K562 (cell line): Measurements from ENCODE around the gene ADAM15. TPM values are rescaled to one million over a fixed set of nuclear protein-coding genes. Genes with fewer than 3 reads are reported as not detected.

ENCODE experiments used
- ATAC-seq: fragments of 200-7000 bp; cut with Tn5 transposase; 3 replicates; pipeline ENCODE4 v1.9.1; 2020; ENCODE audit warnings: moderate library complexity
- BruUV-seq: library from RNA; stranded (reverse); fragments of 400-500 nt; replicated peaks from 2 replicates; lab custom pipeline; 2021; lab: Mats Ljungman, UMichigan
- CTCF ChIA-PET: fragments of 300-600 bp; formaldehyde crosslinking; extraction: SDS; loops from one replicate; lab custom pipeline; 2021; ENCODE audit warnings: low intra/inter-chr PET ratio; lab: Yijun Ruan, JAX
- POLR2A ChIA-PET: fragments of 300-600, 350-650 bp; sonication (Branson Sonifier 250); formaldehyde crosslinking; extraction: SDS; loops from one replicate; lab custom pipeline; 2021; ENCODE audit warnings: antibody characterized with exemption, inconsistent platforms; lab: Yijun Ruan, JAX
- DNase-seq, 4 experiments: peaks; one replicate each; pipeline versions ENCODE4 v3.0.0 to v3.0.0-alpha.2; 2011 to 2018; ENCODE audit warnings: low spot score in 3 of 4, mixed read lengths in 3 of 4; ENCODE audit errors: extremely low read depth in 1 of 4
- FAIRE-seq: peaks from 2 replicates; lab custom pipeline; 2011; peaks lifted over from hg19 to GRCh38; lab: Jason Lieb, UNC
- H2AFZ ChIP-seq: 2 replicates; pipeline ENCODE4 v1.6.0; 2011; ENCODE audit warnings: low read depth, low read length, control low read depth, inconsistent platforms
- H3K27ac ChIP-seq: fragments of 200-600 bp; 3 replicates; pipeline ENCODE4 v1.8.0; 2011; ENCODE audit warnings: low read depth, mild to moderate bottlenecking, control low read depth, inconsistent platforms, low read length, moderate library complexity, mixed read lengths; ENCODE audit errors: extremely low read depth
- H3K27me3 ChIP-seq, 2 experiments: fragments of 300-600 bp in 1 of 2; 2 replicates in 1 of 2; 3 replicates in 1 of 2; pipeline versions ENCODE4 v1.6.0 to v1.8.0; 2011; ENCODE audit warnings: inconsistent platforms in 2 of 2, low read length in 2 of 2, mild to moderate bottlenecking in 1 of 2, mixed read lengths in 1 of 2, moderate library complexity in 1 of 2; ENCODE audit not compliant: control insufficient read depth in 2 of 2, insufficient read depth in 2 of 2
- H3K36me3 ChIP-seq: fragments of 300-600 bp; 3 replicates; pipeline ENCODE4 v1.8.0; 2011; ENCODE audit warnings: mild to moderate bottlenecking, low read length, inconsistent platforms; ENCODE audit not compliant: control insufficient read depth, insufficient read depth
- H3K4me1 ChIP-seq, 2 experiments: fragments of 200-600 bp in 1 of 2; replicated peaks in 1 of 2; 2 replicates in 1 of 2; 3 replicates in 1 of 2; pipeline versions ENCODE4 v1.5.1 to v1.8.0; 2011; ENCODE audit warnings: inconsistent platforms in 2 of 2, low read length in 2 of 2, mild to moderate bottlenecking in 1 of 2, mixed read lengths in 1 of 2, moderate library complexity in 1 of 2; ENCODE audit not compliant: control insufficient read depth in 2 of 2, insufficient read depth in 2 of 2
- H3K4me2 ChIP-seq: 2 replicates; pipeline ENCODE4 v1.6.1; 2011; ENCODE audit warnings: low read length, control low read depth, inconsistent platforms, mixed read lengths; ENCODE audit not compliant: insufficient read depth
- H3K4me3 ChIP-seq: fragments of 200-600 bp; sonication (generic), shearing (Covaris generic); 2 replicates; pipeline ENCODE4 v1.5.1; 2016; ENCODE audit warnings: control low read depth, inconsistent platforms
- H3K79me2 ChIP-seq: fragments of 200-600 bp; 3 replicates; pipeline ENCODE4 v1.8.0; 2011; ENCODE audit warnings: low read length, inconsistent platforms; ENCODE audit not compliant: control insufficient read depth, insufficient read depth
- H3K9ac ChIP-seq, 2 experiments: 2 replicates each; pipeline versions ENCODE4 v1.6.0 to v1.6.1; 2011; ENCODE audit warnings: low read depth in 2 of 2, low read length in 2 of 2, control low read depth in 1 of 2, inconsistent platforms in 1 of 2, mild to moderate bottlenecking in 1 of 2, mixed read lengths in 1 of 2; ENCODE audit not compliant: insufficient read depth in 1 of 2
- H3K9me1 ChIP-seq: one replicate; pipeline ENCODE4 v1.6.0; 2011; ENCODE audit warnings: inconsistent platforms, mild to moderate bottlenecking, low read length, moderate library complexity; ENCODE audit not compliant: control insufficient read depth, insufficient read depth
- H3K9me3 ChIP-seq: replicated peaks from 2 replicates; pipeline ENCODE4 v1.5.1; 2011; ENCODE audit warnings: low read depth, low read length, inconsistent platforms; ENCODE audit not compliant: control insufficient read depth, insufficient read depth
- H4K20me1 ChIP-seq: replicated peaks from 2 replicates; pipeline ENCODE4 v1.6.1; 2011; ENCODE audit warnings: low read length, inconsistent platforms, mixed read lengths; ENCODE audit not compliant: control insufficient read depth, insufficient read depth
- MTF1 ChIP-seq: fragments of 250-450 bp; sonication (Bioruptor Pico); IDR thresholded peaks from 2 replicates; pipeline ENCODE4 v1.9.0; 2021; ENCODE audit warnings: moderate library complexity, mild to moderate bottlenecking, inconsistent platforms, borderline replicate concordance
- USF1 ChIP-seq: sonication (generic); formaldehyde crosslinking; IDR thresholded peaks from 2 replicates; pipeline ENCODE4 v1.9.0; 2022; ENCODE audit warnings: mild to moderate bottlenecking, missing genetic modification reagents
- ZNF354B ChIP-seq: fragments of 250-450 bp; sonication (Bioruptor Pico); IDR thresholded peaks from 2 replicates; pipeline ENCODE4 v1.4.0; 2020
- ZNF512 ChIP-seq: IDR thresholded peaks from 2 replicates; pipeline ENCODE4 v1.6.1; 2016; ENCODE audit warnings: missing genetic modification characterization, missing compliant biosample characterization
- WGBS: fragments of 100-300 bp; shearing (Covaris generic); methylation state at CpG from one replicate; pipeline ENCODE4 v1.1.6; 2016; ENCODE audit warnings: low coverage, mixed read lengths; ENCODE audit not compliant: insufficient coverage; ENCODE audit errors: missing lambda C conversion rate; 5-methylcytosine and 5-hydroxymethylcytosine counted together
- in situ Hi-C: fragments of 300-500 bp; cut with MboI; formaldehyde crosslinking; loops from 4 replicates; pipeline ENCODE4 v1.15.0; 2018; ENCODE audit warnings: inconsistent platforms, mixed read lengths
- intact Hi-C: fragments of 100-400 bp; cut with micrococcal nuclease; formaldehyde crosslinking; loops from 2 replicates; pipeline ENCODE4 v1.14.2; 2022
- polyA plus RNA-seq, 8 experiments: library from polyadenylated mRNA; depleted of rRNA in 4 of 8; stranded (reverse) in 5 of 8; unstranded in 3 of 8; fragments of >200 nt; fragmentation: Nextera tagmentation in 2 of 8; fragmentation: Illumina TruSeq in 1 of 8; extraction: Ambion mirVana in 2 of 8; extraction: Trizol in 1 of 8; gene quantifications; 2 replicates each; pipeline versions ENCODE4 v1.2.1 to v1.2.3, GENCODE V29; 2011 to 2014; ENCODE audit warnings: inconsistent platforms in 1 of 8, missing spikeins in 1 of 8
- total RNA-seq, 7 experiments: library from RNA; depleted of rRNA in 6 of 7; stranded (reverse); fragments of >200 nt in 6 of 7; fragmentation: Illumina TruSeq in 2 of 7; extraction: Trizol in 2 of 7; gene quantifications; 2 replicates each; pipeline versions ENCODE4 v1.2.1 to v1.2.3, GENCODE V29; 2011 to 2021; ENCODE audit warnings: low replicate concordance in 1 of 7

Gene ADAM15
- total and polyA plus RNA-seq, 9 of the 15 experiments (the other 6 are each of a cell fraction or from before 2014, with no cell fraction given) = 0.69 to 72.3 (median 32.8) TPM

- TF ChIP-seq USF1 (CRISPR knock-in tag) = no peak
Measured at GRCh38 chr1:155107309-155108264, 56.5 kb downstream of the ADAM15 start (continued).

- no peaks in the 10 kb centered on the region for H3K9me1 ChIP-seq
- ATAC-seq (no peak), FAIRE-seq (no peak)
- H3K79me2 ChIP-seq = no peaks in the 10 kb centered on the region
- TF ChIP-seq ZNF512 (tag) (peak; percentile 47; the same call in 1 of the 2 replicates), MTF1 (CRISPR knock-in tag) (no peak), ZNF354B (CRISPR knock-in tag) (no peak)
- TF ChIP-seq, all 486 proteins: peak for 1
- H3K4me3 ChIP-seq = no peak overlapping the region
- intact Hi-C loops (no loop called here), in situ Hi-C loops (no loop called here)
- H3K27ac ChIP-seq = no peak overlapping the region
- no peak overlapping the region for H3K9ac ChIP-seq
- peaks cover 12 to 13% of the 10 kb centered on the region in 2 experiments; a peak in 4 of 5 replicates for H3K4me1 ChIP-seq
- H3K9me3 ChIP-seq = no peaks in the 10 kb centered on the region
- H3K36me3 ChIP-seq = no peaks in the 10 kb centered on the region
- WGBS = 38% methylated on average over 5 of the region's 5 CpGs
- POLR2A ChIA-PET = interaction anchor here (1.0 to 1.6 kb wide), 2 partner anchors 7 to 17 kb away, joined by 3 to 6 read pairs; no protein-coding TSS in a partner anchor
- H3K4me2 ChIP-seq = no peak overlapping the region
- no peaks in the 10 kb centered on the region for H4K20me1 ChIP-seq
- no TSS peak for BruUV-seq
- H2AFZ ChIP-seq = no peak overlapping the region
- no peaks in the 10 kb centered on the region for H3K27me3 ChIP-seq
- CTCF ChIA-PET = no interaction called here
- no peak for DNase-seq
Measured at GRCh38 chr1:155108296-155108695, 57.2 kb downstream of the ADAM15 start.
